Hepatocyte (in vitro differentiated cells): ENCODE measurements around the gene CDHR1.

Experiments
- EZH2 ChIP-seq: fragments of 200-600 bp; sonication (generic); IDR thresholded peaks from 2 replicates; pipeline ENCODE4 v1.6.1; 2016; ENCODE audit warnings: antibody characterized with exemption, mild to moderate bottlenecking, borderline replicate concordance
- EZH2phosphoT487 ChIP-seq: fragments of 200-600 bp; sonication (generic); IDR thresholded peaks from one replicate; pipeline ENCODE4 v1.6.1; 2018; ENCODE audit warnings: antibody characterized with exemption, mild to moderate bottlenecking, low read depth, moderate library complexity; ENCODE audit not compliant: unreplicated experiment, severe bottlenecking
- TF ChIP-seq, protein P1 (sequence below): fragments of 200-600 bp; sonication (generic); IDR thresholded peaks from 2 replicates; pipeline ENCODE4 v1.5.1; 2016; ENCODE audit warnings: antibody characterized with exemption, mild to moderate bottlenecking; ENCODE audit not compliant: poor library complexity

DNA sequence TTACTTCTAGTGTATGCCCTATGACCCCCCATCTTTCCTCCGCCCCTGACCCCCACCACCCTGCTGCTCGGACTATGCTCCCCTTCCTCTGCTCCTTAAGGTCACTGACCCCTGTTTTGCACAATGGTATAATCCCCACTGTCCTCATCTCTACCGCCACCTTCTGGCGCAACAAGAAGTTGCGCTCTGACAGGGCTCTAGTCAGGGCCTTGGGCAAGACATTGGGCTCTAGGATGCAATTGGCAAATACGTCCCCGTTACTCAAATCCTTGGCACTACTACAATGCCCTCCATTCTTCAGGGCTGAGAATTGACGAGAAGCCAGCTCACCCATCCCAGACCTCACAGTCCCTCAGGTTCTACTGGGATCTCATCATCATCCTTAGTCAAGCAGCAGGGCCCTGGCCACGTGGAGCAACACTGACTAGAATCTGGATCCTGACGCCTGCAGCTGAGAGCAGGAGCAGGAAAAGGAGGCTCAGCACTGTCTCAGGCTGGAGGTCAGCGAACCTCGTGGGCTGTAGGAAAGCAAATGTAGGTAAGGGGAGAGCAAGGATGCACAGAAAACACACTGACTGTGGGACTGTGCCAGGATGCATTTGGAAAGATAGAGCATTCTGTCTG, 20.4 kb downstream of the CDHR1 start:
- TF ChIP-seq, protein P1, sequence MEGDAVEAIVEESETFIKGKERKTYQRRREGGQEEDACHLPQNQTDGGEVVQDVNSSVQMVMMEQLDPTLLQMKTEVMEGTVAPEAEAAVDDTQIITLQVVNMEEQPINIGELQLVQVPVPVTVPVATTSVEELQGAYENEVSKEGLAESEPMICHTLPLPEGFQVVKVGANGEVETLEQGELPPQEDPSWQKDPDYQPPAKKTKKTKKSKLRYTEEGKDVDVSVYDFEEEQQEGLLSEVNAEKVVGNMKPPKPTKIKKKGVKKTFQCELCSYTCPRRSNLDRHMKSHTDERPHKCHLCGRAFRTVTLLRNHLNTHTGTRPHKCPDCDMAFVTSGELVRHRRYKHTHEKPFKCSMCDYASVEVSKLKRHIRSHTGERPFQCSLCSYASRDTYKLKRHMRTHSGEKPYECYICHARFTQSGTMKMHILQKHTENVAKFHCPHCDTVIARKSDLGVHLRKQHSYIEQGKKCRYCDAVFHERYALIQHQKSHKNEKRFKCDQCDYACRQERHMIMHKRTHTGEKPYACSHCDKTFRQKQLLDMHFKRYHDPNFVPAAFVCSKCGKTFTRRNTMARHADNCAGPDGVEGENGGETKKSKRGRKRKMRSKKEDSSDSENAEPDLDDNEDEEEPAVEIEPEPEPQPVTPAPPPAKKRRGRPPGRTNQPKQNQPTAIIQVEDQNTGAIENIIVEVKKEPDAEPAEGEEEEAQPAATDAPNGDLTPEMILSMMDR: peak; percentile 32
- TF ChIP-seq EZH2 (no peak), EZH2phosphoT487 (no peak)
